HFF-Myc (cell line): ENCODE results near the gene UBN2.

Experiments used
- DNase-seq: peaks from one replicate; pipeline ENCODE4 v3.0.0-alpha.2; 2011; ENCODE audit warnings: low read depth; ENCODE audit errors: extremely low read depth
- H3K4me3 ChIP-seq: replicated peaks from 2 replicates; pipeline ENCODE4 v1.5.1; 2011; ENCODE audit warnings: low read depth, mild to moderate bottlenecking, control low read depth, low read length
- TF ChIP-seq, protein P1 (sequence below): IDR thresholded peaks from 2 replicates; pipeline ENCODE4 v1.5.1; 2012; ENCODE audit warnings: mild to moderate bottlenecking, low read depth, low read length, control low read depth; ENCODE audit errors: missing control alignments

The UBN2 gene

GRCh38 chr7:139230774-139231512, at the start of gene UBN2:
UBN2 (plus strand) TSS chr7:139231237; CDS start chr7:139231485, 248 bp downstream.
- TF ChIP-seq, protein P1, sequence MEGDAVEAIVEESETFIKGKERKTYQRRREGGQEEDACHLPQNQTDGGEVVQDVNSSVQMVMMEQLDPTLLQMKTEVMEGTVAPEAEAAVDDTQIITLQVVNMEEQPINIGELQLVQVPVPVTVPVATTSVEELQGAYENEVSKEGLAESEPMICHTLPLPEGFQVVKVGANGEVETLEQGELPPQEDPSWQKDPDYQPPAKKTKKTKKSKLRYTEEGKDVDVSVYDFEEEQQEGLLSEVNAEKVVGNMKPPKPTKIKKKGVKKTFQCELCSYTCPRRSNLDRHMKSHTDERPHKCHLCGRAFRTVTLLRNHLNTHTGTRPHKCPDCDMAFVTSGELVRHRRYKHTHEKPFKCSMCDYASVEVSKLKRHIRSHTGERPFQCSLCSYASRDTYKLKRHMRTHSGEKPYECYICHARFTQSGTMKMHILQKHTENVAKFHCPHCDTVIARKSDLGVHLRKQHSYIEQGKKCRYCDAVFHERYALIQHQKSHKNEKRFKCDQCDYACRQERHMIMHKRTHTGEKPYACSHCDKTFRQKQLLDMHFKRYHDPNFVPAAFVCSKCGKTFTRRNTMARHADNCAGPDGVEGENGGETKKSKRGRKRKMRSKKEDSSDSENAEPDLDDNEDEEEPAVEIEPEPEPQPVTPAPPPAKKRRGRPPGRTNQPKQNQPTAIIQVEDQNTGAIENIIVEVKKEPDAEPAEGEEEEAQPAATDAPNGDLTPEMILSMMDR, result no peak
- peak; percentile 93 for DNase-seq
- H3K4me3 ChIP-seq, result peak within 1 kb of the TSS; percentile 86

GRCh38 chr7:139181404-139181803, 49.6 kb upstream of the UBN2 start:
- no peak for DNase-seq
- TF ChIP-seq, protein P1, result no peak
- H3K4me3 ChIP-seq, result no peak overlapping the region

- TF ChIP-seq, protein P1, result no peak
- H3K4me3 ChIP-seq, result no peak overlapping the region
- no peak for DNase-seq
Measured at GRCh38 chr7:139182363-139182762, 48.7 kb upstream of the UBN2 start.

- TF ChIP-seq, protein P1, result no peak
- DNase-seq, result no peak
- H3K4me3 ChIP-seq, result no peak overlapping the region
Measured at GRCh38 chr7:139183251-139183650, 47.8 kb upstream of the UBN2 start.

- no peak overlapping the region for H3K4me3 ChIP-seq
- DNase-seq, result no peak
- TF ChIP-seq, protein P1, result no peak
Measured at GRCh38 chr7:139183878-139184338, 47.1 kb upstream of the UBN2 start.

GRCh38 chr7:139186146-139186545, 44.9 kb upstream of the UBN2 start:
- DNase-seq, result no peak
- H3K4me3 ChIP-seq, result no peak overlapping the region
- TF ChIP-seq, protein P1, result no peak
